Panc1 (cell line): ENCODE results near the gene TBX22. TPM values are rescaled to one million over a fixed set of nuclear protein-coding genes. Genes with fewer than 3 reads are reported as not detected.
"Not testable (repeated sequence)": the region's sequence is repeated elsewhere in the genome, so short reads cannot be mapped to it uniquely, and the experiment has no call there.

ENCODE experiments used
- ATAC-seq: fragments of 200-7000 bp; cut with Tn5 transposase; 2 replicates; pipeline ENCODE4 v1.9.1; 2020; ENCODE audit warnings: mild to moderate bottlenecking, moderate library complexity
- BruUV-seq: library from RNA; stranded (reverse); fragments of 400-500 nt; replicated peaks from 2 replicates; lab custom pipeline; 2021; lab: Mats Ljungman, UMichigan
- CTCF ChIA-PET: fragments of 300-600 bp; sonication (Branson Sonifier 250); formaldehyde crosslinking; loops from one replicate; lab custom pipeline; 2022; ENCODE audit warnings: antibody characterized with exemption; lab: Charles Lee
- POLR2A ChIA-PET: fragments of 300-600 bp; sonication (Branson Sonifier 250); formaldehyde crosslinking; loops from one replicate; lab custom pipeline; 2022; ENCODE audit warnings: antibody characterized with exemption; lab: Charles Lee
- DNase-seq: peaks from one replicate; pipeline ENCODE4 v3.0.0-alpha.2; 2010; ENCODE audit warnings: low read depth, low spot score
- H3K27ac ChIP-seq: 2 replicates; pipeline ENCODE4 v1.5.1; 2011; ENCODE audit warnings: mild to moderate bottlenecking, low read length, inconsistent platforms
- H3K27me3 ChIP-seq: fragments of 200-500 bp; sonication (Bioruptor generic); 2 replicates; pipeline ENCODE4 v1.6.0; 2014; ENCODE audit warnings: low read length, inconsistent platforms; ENCODE audit not compliant: control insufficient read depth, insufficient read depth
- H3K36me3 ChIP-seq: fragments of 200-500 bp; sonication (Bioruptor generic); 2 replicates; pipeline ENCODE4 v1.5.1; 2014; ENCODE audit warnings: inconsistent platforms, mild to moderate bottlenecking, low read length, moderate library complexity; ENCODE audit not compliant: control insufficient read depth, insufficient read depth
- H3K4me1 ChIP-seq: 2 replicates; pipeline ENCODE4 v1.5.1; 2011; ENCODE audit warnings: inconsistent platforms, mild to moderate bottlenecking, low read length, moderate library complexity; ENCODE audit not compliant: control insufficient read depth, insufficient read depth
- H3K4me3 ChIP-seq, 2 experiments: 2 replicates each; pipeline ENCODE4 v1.5.1; 2011 to 2012; ENCODE audit warnings: low read depth in 2 of 2, low read length in 2 of 2, mild to moderate bottlenecking in 2 of 2, inconsistent platforms in 1 of 2, moderate library complexity in 1 of 2
- H3K9me3 ChIP-seq: fragments of 200-500 bp; sonication (Bioruptor generic); 2 replicates; pipeline ENCODE4 v1.5.1; 2014; ENCODE audit warnings: low read depth, mild to moderate bottlenecking, inconsistent platforms, low read length, moderate library complexity; ENCODE audit not compliant: control insufficient read depth, insufficient read depth
- POLR2AphosphoS5 ChIP-seq: IDR thresholded peaks from 2 replicates; pipeline ENCODE4 v1.6.1; 2012; ENCODE audit warnings: mild to moderate bottlenecking, low read depth, low read length, moderate library complexity
- SIN3A ChIP-seq: IDR thresholded peaks from 2 replicates; pipeline ENCODE4 v1.6.1; 2012; ENCODE audit warnings: low read depth, mild to moderate bottlenecking, low read length, moderate library complexity, borderline replicate concordance; ENCODE audit not compliant: insufficient read depth
- TCF7L2 ChIP-seq: IDR thresholded peaks from 2 replicates; pipeline ENCODE4 v1.6.1; 2011; ENCODE audit warnings: mild to moderate bottlenecking, low read depth, low read length, inconsistent platforms
- in situ Hi-C: cut with HindIII; loops from 2 replicates; pipeline ENCODE4 v1.10.0; 2016; ENCODE audit warnings: low sequenced_read_pairs, low pct_unique_long_range_greater_than_20kb
- intact Hi-C: fragments of 100-400 bp; cut with micrococcal nuclease; formaldehyde crosslinking; loops from one replicate; pipeline ENCODE4 v1.10.0; 2022; ENCODE audit not compliant: unreplicated experiment
- total RNA-seq: library from RNA; stranded (reverse); gene quantifications from one replicate; pipeline ENCODE4 v1.2.1, GENCODE V29; 2021; ENCODE audit not compliant: unreplicated experiment
- TF ChIP-seq, protein P1 (sequence below): fragments of 450-650 bp; IDR thresholded peaks from 2 replicates; pipeline ENCODE4 v1.5.1; 2017; ENCODE audit warnings: mild to moderate bottlenecking
- TF ChIP-seq, protein P2 (sequence below), 2 experiments: IDR thresholded peaks; 2 replicates each; pipeline ENCODE4 v1.6.1; 2011 to 2012; ENCODE audit warnings: low read depth in 2 of 2, control low read depth in 1 of 2, low read length in 1 of 2, mild to moderate bottlenecking in 1 of 2, moderate library complexity in 1 of 2; ENCODE audit not compliant: insufficient read depth in 1 of 2

The TBX22 gene
- total RNA-seq, 1 experiment from 2014 or later, result not detected

- ATAC-seq (no peak), DNase-seq (no peak)
- POLR2A ChIA-PET, result no interaction called here
- intact Hi-C loops (no loop called here), in situ Hi-C loops (no loop called here)
- Histone ChIP-seq H3K4me1 (no peaks in the 10 kb centered on the region), H3K4me3 (peak overlapping the region; percentile 3 to 20; a peak in 1 of 4 replicates), H3K27me3 (no peaks in the 10 kb centered on the region; the same call in 1 of the 2 replicates), H3K36me3 (no peaks in the 10 kb centered on the region), H3K27ac (no peak overlapping the region), H3K9me3 (no peaks in the 10 kb centered on the region)
- CTCF ChIA-PET, result no interaction called here
- TF ChIP-seq SIN3A (no peak), TCF7L2 (no peak), POLR2AphosphoS5 (no peak)
- TF ChIP-seq, protein P1, sequence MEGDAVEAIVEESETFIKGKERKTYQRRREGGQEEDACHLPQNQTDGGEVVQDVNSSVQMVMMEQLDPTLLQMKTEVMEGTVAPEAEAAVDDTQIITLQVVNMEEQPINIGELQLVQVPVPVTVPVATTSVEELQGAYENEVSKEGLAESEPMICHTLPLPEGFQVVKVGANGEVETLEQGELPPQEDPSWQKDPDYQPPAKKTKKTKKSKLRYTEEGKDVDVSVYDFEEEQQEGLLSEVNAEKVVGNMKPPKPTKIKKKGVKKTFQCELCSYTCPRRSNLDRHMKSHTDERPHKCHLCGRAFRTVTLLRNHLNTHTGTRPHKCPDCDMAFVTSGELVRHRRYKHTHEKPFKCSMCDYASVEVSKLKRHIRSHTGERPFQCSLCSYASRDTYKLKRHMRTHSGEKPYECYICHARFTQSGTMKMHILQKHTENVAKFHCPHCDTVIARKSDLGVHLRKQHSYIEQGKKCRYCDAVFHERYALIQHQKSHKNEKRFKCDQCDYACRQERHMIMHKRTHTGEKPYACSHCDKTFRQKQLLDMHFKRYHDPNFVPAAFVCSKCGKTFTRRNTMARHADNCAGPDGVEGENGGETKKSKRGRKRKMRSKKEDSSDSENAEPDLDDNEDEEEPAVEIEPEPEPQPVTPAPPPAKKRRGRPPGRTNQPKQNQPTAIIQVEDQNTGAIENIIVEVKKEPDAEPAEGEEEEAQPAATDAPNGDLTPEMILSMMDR, result no peak
- TF ChIP-seq, protein P2, sequence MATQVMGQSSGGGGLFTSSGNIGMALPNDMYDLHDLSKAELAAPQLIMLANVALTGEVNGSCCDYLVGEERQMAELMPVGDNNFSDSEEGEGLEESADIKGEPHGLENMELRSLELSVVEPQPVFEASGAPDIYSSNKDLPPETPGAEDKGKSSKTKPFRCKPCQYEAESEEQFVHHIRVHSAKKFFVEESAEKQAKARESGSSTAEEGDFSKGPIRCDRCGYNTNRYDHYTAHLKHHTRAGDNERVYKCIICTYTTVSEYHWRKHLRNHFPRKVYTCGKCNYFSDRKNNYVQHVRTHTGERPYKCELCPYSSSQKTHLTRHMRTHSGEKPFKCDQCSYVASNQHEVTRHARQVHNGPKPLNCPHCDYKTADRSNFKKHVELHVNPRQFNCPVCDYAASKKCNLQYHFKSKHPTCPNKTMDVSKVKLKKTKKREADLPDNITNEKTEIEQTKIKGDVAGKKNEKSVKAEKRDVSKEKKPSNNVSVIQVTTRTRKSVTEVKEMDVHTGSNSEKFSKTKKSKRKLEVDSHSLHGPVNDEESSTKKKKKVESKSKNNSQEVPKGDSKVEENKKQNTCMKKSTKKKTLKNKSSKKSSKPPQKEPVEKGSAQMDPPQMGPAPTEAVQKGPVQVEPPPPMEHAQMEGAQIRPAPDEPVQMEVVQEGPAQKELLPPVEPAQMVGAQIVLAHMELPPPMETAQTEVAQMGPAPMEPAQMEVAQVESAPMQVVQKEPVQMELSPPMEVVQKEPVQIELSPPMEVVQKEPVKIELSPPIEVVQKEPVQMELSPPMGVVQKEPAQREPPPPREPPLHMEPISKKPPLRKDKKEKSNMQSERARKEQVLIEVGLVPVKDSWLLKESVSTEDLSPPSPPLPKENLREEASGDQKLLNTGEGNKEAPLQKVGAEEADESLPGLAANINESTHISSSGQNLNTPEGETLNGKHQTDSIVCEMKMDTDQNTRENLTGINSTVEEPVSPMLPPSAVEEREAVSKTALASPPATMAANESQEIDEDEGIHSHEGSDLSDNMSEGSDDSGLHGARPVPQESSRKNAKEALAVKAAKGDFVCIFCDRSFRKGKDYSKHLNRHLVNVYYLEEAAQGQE (IDR thresholded peaks at IDR 0.05; ENCODE audit: insufficient read depth in 1 of 2, low read depth in 2 of 2, low read length in 1 of 2), result no peak
- BruUV-seq, result no TSS peak
Measured at GRCh38 chrX:80022363-80023031, 7.9 kb downstream of the TBX22 start.

GRCh38 chrX:80026116-80026515, 11.6 kb downstream of the TBX22 start:
- ATAC-seq (no peak), DNase-seq (no peak)
- TF ChIP-seq SIN3A (no peak), TCF7L2 (no peak), POLR2AphosphoS5 (no peak)
- TF ChIP-seq, protein P2 (IDR thresholded peaks at IDR 0.05; ENCODE audit: insufficient read depth in 1 of 2, low read depth in 2 of 2, low read length in 1 of 2), result no peak
- TF ChIP-seq, protein P1, result no peak
- in situ Hi-C loops, result no loop called here
- POLR2A ChIA-PET, result no interaction called here
- no peaks in the 10 kb centered on the region; the same call in 1 of the 2 replicates for H3K27me3 ChIP-seq
- H3K27ac ChIP-seq, result no peak overlapping the region
- no TSS peak for BruUV-seq
- H3K9me3 ChIP-seq, result no peaks in the 10 kb centered on the region
- CTCF ChIA-PET, result no interaction called here
- intact Hi-C loops, result no loop called here
- H3K4me3 ChIP-seq, result no peak overlapping the region
- no peaks in the 10 kb centered on the region for H3K4me1 ChIP-seq
- no peaks in the 10 kb centered on the region for H3K36me3 ChIP-seq

DNA sequence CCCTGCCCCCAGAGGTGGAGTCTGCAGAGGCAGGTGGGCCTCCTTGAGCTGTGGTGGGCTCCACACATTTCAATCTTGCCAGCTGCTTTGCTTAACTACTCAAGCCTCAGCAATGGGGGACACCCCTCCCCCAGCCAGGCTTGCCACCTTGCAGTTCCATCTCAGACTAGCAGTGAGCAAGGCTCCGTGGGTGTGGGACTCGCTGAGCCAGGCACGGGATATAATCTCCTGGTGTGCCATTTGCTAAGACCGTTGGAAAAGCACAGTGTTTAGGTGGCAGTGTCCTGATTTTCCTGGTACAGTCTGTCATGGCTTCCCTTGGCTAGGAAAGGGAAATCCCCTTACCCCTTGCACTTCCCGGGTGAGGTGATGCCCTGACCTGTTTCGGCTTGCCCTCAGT, 51.6 kb downstream of the TBX22 start:
- ATAC-seq, intact Hi-C loops: not testable (repeated sequence)

More for the DNA sequence above, 51.6 kb downstream of the TBX22 start:
- POLR2A ChIA-PET, CTCF ChIA-PET, in situ Hi-C loops, BruUV-seq, DNase-seq, H3K9me3 ChIP-seq, H3K36me3 ChIP-seq, H3K27ac ChIP-seq, H3K4me1 ChIP-seq, H3K4me3 ChIP-seq, H3K27me3 ChIP-seq: not testable (repeated sequence)
